ENCODE results near the gene PRR30. TPM values are rescaled to one million over a fixed set of nuclear protein-coding genes. Genes with fewer than 3 reads are reported as not detected.
A peak's percentile ranks its signal among the peaks of the same experiment; 100 is the strongest.

PRR30 gene
- total and polyA plus RNA-seq, 5 experiments from 2014 or later, result not detected

DNA sequence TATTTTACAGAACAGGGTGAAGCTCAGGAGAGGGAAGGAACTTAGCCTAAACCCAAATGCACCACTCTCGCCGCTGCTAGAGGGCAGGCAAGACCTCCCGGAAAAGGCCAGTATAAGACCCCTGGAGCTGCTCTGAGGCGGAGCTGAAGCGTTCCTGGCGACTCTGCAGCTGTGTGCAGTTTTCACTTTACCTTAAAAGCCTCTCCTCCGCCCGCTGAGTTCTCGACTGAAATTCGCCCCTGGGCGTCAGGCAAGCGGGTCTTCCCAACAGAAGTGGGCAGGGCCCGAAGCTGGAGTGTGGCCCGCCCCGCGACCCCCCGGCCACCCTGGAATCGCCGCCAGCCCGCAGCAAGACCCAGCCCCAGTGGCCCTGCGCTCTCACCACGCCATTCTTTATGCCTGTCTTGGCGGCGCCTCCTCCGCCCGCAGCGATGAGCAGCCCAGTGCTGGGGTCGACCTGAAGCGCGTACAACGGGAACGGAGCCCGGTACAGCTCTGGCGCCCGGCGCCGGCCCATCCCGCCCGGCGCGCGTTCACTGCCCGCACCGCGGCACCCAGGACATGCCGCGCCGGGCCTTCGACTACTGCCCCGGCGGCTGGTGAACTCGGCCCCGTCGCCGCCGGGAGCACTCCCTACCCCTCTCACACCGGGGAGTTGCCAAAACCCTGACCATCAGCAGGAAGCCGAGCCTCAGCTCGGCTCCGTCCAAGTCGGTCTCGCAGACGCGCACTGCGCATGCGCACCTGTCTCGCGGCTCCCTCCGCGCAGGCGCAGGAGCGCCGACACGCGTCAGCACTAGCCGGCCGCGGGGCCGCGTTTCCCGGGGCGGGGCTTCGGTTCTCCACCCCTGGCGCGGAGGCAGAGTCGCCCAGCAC lies 5.1 kb downstream of the PRR30 start, which contains the start of gene PREB:
Gene PREB, minus strand, starts transcription at position 732 of the 876 bp plus-strand sequence. Its CDS starts 215 bp downstream, at position 517.
- no peaks in the 10 kb centered on the region for H3K27me3 Mint-ChIP-seq
- peak; percentile 94 to 99 (median 98) for DNase-seq
- H3K36me3 Mint-ChIP-seq, result peaks cover 0 to 32% (median 1%) of the 10 kb centered on the region in 3 donors
- H3K4me1 Mint-ChIP-seq, result peaks cover 19 to 37% (median 24%) of the 10 kb centered on the region in 4 donors
- peaks cover 0 to 2% (median 0%) of the 10 kb centered on the region in 9 donors for H3K9me3 Mint-ChIP-seq
- peak; percentile 97 to 98 for ATAC-seq
- H3K4me3 Mint-ChIP-seq, result peak within 1 kb of the TSS; percentile 90 to 98 (median 96)
- POLR2A ChIA-PET, result interaction anchor here (0.7 to 5.0 kb wide), 12 partner anchors 8 to 1446 kb away, joined by 3 to 55 read pairs (median 4); partner anchors contain the start of genes ABHD1, AGBL5, KHK and OST4
- H3K27ac Mint-ChIP-seq, result peak within 1 kb of the TSS; percentile 85 to 98 (median 97)

GRCh38 chr2:27133195-27133875 lies 5.9 kb downstream of the PRR30 start:
- Mint-ChIP-seq H3K27ac (peak overlapping the region; percentile 74 to 97 (median 88)), H3K4me3 (peak overlapping the region; percentile 85 to 98 (median 96)), H3K9me3 (peaks cover 0 to 2% (median 0%) of the 10 kb centered on the region in 9 donors), H3K4me1 (peaks cover 19 to 37% (median 25%) of the 10 kb centered on the region in 4 donors), H3K36me3 (peaks cover 0 to 35% (median 1%) of the 10 kb centered on the region in 3 donors), H3K27me3 (no peaks in the 10 kb centered on the region)
- DNase-seq (no peak), ATAC-seq (no peak)
- POLR2A ChIA-PET, result interaction anchor here (1.1 to 5.0 kb wide), 8 partner anchors 7 to 246 kb away, joined by 3 to 55 read pairs (median 4); partner anchors contain the start of genes ABHD1, AGBL5, KHK and OST4

DNA sequence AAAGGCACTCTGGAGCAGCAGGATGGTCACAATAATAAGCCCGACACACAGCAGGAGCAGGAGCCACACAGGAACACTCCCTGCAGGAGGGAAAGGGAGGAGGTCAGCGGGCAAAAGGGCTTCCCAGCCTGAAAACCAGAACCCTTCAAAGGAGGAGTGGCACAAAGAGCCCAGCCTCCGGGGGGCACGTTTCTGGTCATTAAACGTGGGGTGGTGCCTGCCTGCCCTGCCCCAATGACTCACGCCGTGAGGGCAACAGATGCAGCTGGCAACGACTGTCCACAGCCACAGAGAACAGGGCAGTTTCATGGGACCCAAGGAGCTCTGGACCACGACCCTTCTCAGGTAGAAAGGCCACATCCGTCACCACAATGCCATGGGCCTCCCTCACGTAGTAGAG lies 7.8 kb downstream of the PRR30 start:
- ATAC-seq (no peak), DNase-seq (no peak)
- H3K4me1 Mint-ChIP-seq, result peaks cover 19 to 37% (median 25%) of the 10 kb centered on the region in 4 donors
- H3K4me3 Mint-ChIP-seq, result peak overlapping the region in 2 of 10 donors; percentile 52 to 63
- no peaks in the 10 kb centered on the region for H3K27me3 Mint-ChIP-seq
- peaks cover 0 to 35% (median 1%) of the 10 kb centered on the region in 3 donors for H3K36me3 Mint-ChIP-seq
- POLR2A ChIA-PET, result interaction anchor here (5.0 kb wide), 1 partner anchor 7 kb away, joined by 55 read pairs; the partner anchor contains the start of gene ABHD1
- peaks cover 0 to 2% (median 0%) of the 10 kb centered on the region in 9 donors for H3K9me3 Mint-ChIP-seq
- H3K27ac Mint-ChIP-seq, result peak overlapping the region in 3 of 10 donors; percentile 15 to 65 (median 56)

- POLR2A ChIA-PET, result no interaction called here
- DNase-seq, result no peak
- peaks cover 0 to 35% (median 1%) of the 10 kb centered on the region in 3 donors for H3K36me3 Mint-ChIP-seq
- H3K27me3 Mint-ChIP-seq, result no peaks in the 10 kb centered on the region
- peak overlapping the region in 1 of 10 donors; percentile 30 for H3K4me3 Mint-ChIP-seq
- H3K4me1 Mint-ChIP-seq, result peaks cover 19 to 37% (median 25%) of the 10 kb centered on the region in 4 donors
- peak overlapping the region in 3 of 10 donors; percentile 24 to 59 (median 44) for H3K27ac Mint-ChIP-seq
- ATAC-seq, result no peak
- H3K9me3 Mint-ChIP-seq, result peaks cover 0 to 2% (median 0%) of the 10 kb centered on the region in 9 donors
Observed at GRCh38 chr2:27130396-27130795, 8.8 kb downstream of the PRR30 start.

GRCh38 chr2:27128668-27129571 lies 10.3 kb downstream of the PRR30 start:
- DNase-seq (no peak), ATAC-seq (no peak)
- Mint-ChIP-seq H3K9me3 (no peaks in the 10 kb centered on the region), H3K27ac (peak overlapping the region in 9 of 10 donors; percentile 5 to 92 (median 48)), H3K36me3 (peaks cover 0 to 35% (median 0%) of the 10 kb centered on the region in 3 donors), H3K4me1 (peaks cover 19 to 30% (median 24%) of the 10 kb centered on the region in 4 donors), H3K27me3 (no peaks in the 10 kb centered on the region), H3K4me3 (no peak overlapping the region)
- POLR2A ChIA-PET, result no interaction called here

GRCh38 chr2:27127883-27128667 lies 11.1 kb downstream of the PRR30 start:
- Mint-ChIP-seq H3K27ac (peak overlapping the region in 2 of 10 donors; percentile 43 to 59), H3K36me3 (peaks cover 0 to 35% (median 0%) of the 10 kb centered on the region in 3 donors), H3K4me1 (peaks cover 17 to 27% (median 21%) of the 10 kb centered on the region in 4 donors), H3K4me3 (no peak overlapping the region), H3K9me3 (no peaks in the 10 kb centered on the region), H3K27me3 (no peaks in the 10 kb centered on the region)
- POLR2A ChIA-PET, result no interaction called here
- ATAC-seq (no peak), DNase-seq (no peak)

- Mint-ChIP-seq H3K27me3 (no peaks in the 10 kb centered on the region), H3K36me3 (peaks cover 0 to 21% (median 0%) of the 10 kb centered on the region in 3 donors), H3K4me1 (peaks cover 17 to 27% (median 22%) of the 10 kb centered on the region in 4 donors), H3K27ac (peak overlapping the region in 3 of 10 donors; percentile 5 to 80 (median 31)), H3K4me3 (no peak overlapping the region), H3K9me3 (no peaks in the 10 kb centered on the region)
- no peak for DNase-seq
- POLR2A ChIA-PET, result interaction anchor here (0.7 kb wide), 2 partner anchors 8 to 55 kb away, joined by 3 to 5 read pairs; partner anchors contain the start of genes OST4 and PREB
- no peak for ATAC-seq
Observed at GRCh38 chr2:27126252-27126710, 12.9 kb downstream of the PRR30 start.

DNA sequence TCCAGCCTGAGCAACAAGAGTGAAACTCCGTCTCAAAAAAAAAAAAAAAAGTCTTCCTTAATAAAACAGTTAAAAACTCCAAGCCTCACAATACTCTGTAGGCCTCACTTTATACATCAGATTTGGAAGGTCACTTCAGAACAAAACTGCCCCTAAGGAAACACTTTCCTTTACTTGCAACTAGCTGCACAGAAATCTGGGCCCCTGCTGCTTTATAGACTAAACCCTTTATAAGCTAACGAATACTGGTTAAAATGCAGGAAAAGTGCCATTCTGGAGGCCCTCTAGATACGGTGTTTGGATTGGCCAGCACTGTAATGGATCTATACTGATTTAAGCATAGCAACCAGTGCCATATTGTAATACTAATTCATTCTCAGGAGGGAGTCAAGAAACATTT lies 14.1 kb downstream of the PRR30 start:
- POLR2A ChIA-PET, result interaction anchor here (0.7 to 3.3 kb wide), 5 partner anchors 8 to 305 kb away, joined by 3 to 55 read pairs (median 6); partner anchors contain the start of genes AGBL5, OST4 and PREB
- Mint-ChIP-seq H3K36me3 (peaks cover 0 to 10% (median 0%) of the 10 kb centered on the region in 3 donors), H3K4me1 (peaks cover 15 to 21% (median 18%) of the 10 kb centered on the region in 4 donors), H3K27ac (no peak overlapping the region), H3K9me3 (no peaks in the 10 kb centered on the region), H3K27me3 (peaks cover 1 to 4% (median 2%) of the 10 kb centered on the region in 5 donors), H3K4me3 (peak overlapping the region in 2 of 10 donors; percentile 33 to 92)
- DNase-seq (no peak), ATAC-seq (no peak)

GRCh38 chr2:27123302-27124150 lies 15.7 kb downstream of the PRR30 start, which contains the start of gene ABHD1:
Gene ABHD1, plus strand, starts transcription at chr2:27123815. Its CDS starts 134 bp downstream, at chr2:27123949.
- Mint-ChIP-seq H3K4me1 (peaks cover 11 to 28% (median 21%) of the 10 kb centered on the region in 4 donors), H3K9me3 (peaks cover 0 to 2% (median 0%) of the 10 kb centered on the region in 9 donors), H3K4me3 (peak within 1 kb of the TSS; percentile 87 to 97 (median 92)), H3K27ac (peak within 1 kb of the TSS; percentile 64 to 94 (median 90)), H3K36me3 (no peaks in the 10 kb centered on the region), H3K27me3 (peaks cover 8 to 17% (median 13%) of the 10 kb centered on the region in 5 donors)
- POLR2A ChIA-PET, result interaction anchor here (0.6 to 3.3 kb wide), 10 partner anchors 10 to 547 kb away, joined by 3 to 55 read pairs (median 4); partner anchors contain the start of genes AGBL5, ATRAID, KHK and OST4
- peak; percentile 80 to 91 for ATAC-seq
- peak; percentile 27 to 80 (median 60) for DNase-seq
